Right atrium auricular region (tissue), 2 donors: ENCODE results near the gene LAMA2. TPM values are rescaled to one million over a fixed set of nuclear protein-coding genes. Genes with fewer than 3 reads are reported as not detected.

ENCODE experiments used
- DNase-seq: peaks from one replicate; pipeline ENCODE4 v3.0.0-alpha.2; 2019; ENCODE audit warnings: low spot score
- H3K27ac ChIP-seq, 2 donors: fragments of 200-600 bp; sonication (generic); 1 replicate in 1 of 2; 2 replicates in 1 of 2; pipeline ENCODE4 v1.5.1; 2016 to 2019
- H3K27me3 ChIP-seq, 2 donors: fragments of 200-600 bp; sonication (generic); one replicate each; pipeline versions ENCODE4 v1.5.1 to v1.6.0; 2017 to 2019
- H3K36me3 ChIP-seq: fragments of 200-600 bp; sonication (generic); one replicate; pipeline ENCODE4 v1.5.1; 2016
- H3K4me1 ChIP-seq, 2 donors: fragments of 200-600 bp; sonication (generic); one replicate each; pipeline versions ENCODE4 v1.5.1 to v1.6.0; 2017 to 2019
- H3K4me3 ChIP-seq, 2 donors: fragments of 200-600 bp; sonication (generic); 1 replicate in 1 of 2; 2 replicates in 1 of 2; pipeline ENCODE4 v1.5.1; 2017 to 2019; ENCODE audit warnings: mild to moderate bottlenecking in 1 of 2, moderate library complexity in 1 of 2
- H3K9me3 ChIP-seq, 2 donors: fragments of 200-600 bp; sonication (generic); one replicate each; pipeline ENCODE4 v1.5.1; 2019
- CTCF ChIP-seq, 2 donors: fragments of 200-600 bp; sonication (generic); IDR thresholded peaks; one replicate each; pipeline ENCODE4 v1.5.1; 2019; ENCODE audit warnings: antibody characterized with exemption in 2 of 2
- total RNA-seq, 2 donors: library from RNA; depleted of rRNA; stranded (reverse); fragments of >200 nt; gene quantifications; one replicate each; pipeline ENCODE4 v1.1.0, GENCODE V29; 2016

LAMA2 gene
- total RNA-seq, 2 donors from 2014 or later = 150 to 166 TPM

- Histone ChIP-seq H3K4me1 (peaks cover 0 to 24% of the 10 kb centered on the region in 2 donors), H3K36me3 (peaks cover 41% of the 10 kb centered on the region), H3K9me3 (no peaks in the 10 kb centered on the region), H3K4me3 (no peak overlapping the region), H3K27ac (peak overlapping the region; percentile 17 to 32), H3K27me3 (no peaks in the 10 kb centered on the region)
- TF ChIP-seq CTCF (IDR thresholded peaks at IDR 0.05) = no peak
- DNase-seq = no peak
These were observed 619.1 kb downstream of the LAMA2 start for GRCh38 chr6:129501740-129502660.

GRCh38 chr6:129504456-129504855 is 621.5 kb downstream of the LAMA2 start:
- no peak overlapping the region for H3K4me3 ChIP-seq
- H3K27me3 ChIP-seq = no peaks in the 10 kb centered on the region
- H3K4me1 ChIP-seq = peaks cover 0 to 18% of the 10 kb centered on the region in 2 donors
- DNase-seq = no peak
- TF ChIP-seq CTCF (IDR thresholded peaks at IDR 0.05) = no peak
- peaks cover 46% of the 10 kb centered on the region for H3K36me3 ChIP-seq
- no peaks in the 10 kb centered on the region for H3K9me3 ChIP-seq
- H3K27ac ChIP-seq = no peak overlapping the region

- TF ChIP-seq CTCF (IDR thresholded peaks at IDR 0.05) = no peak
- H3K36me3 ChIP-seq = peaks cover 54% of the 10 kb centered on the region
- DNase-seq = no peak
- H3K4me1 ChIP-seq = no peaks in the 10 kb centered on the region
- H3K9me3 ChIP-seq = no peaks in the 10 kb centered on the region
- H3K27me3 ChIP-seq = no peaks in the 10 kb centered on the region
- no peak overlapping the region for H3K27ac ChIP-seq
- no peak overlapping the region for H3K4me3 ChIP-seq
These were observed 624.3 kb downstream of the LAMA2 start for GRCh38 chr6:129507059-129507807.

GRCh38 chr6:129507846-129508245 is 624.9 kb downstream of the LAMA2 start:
- no peak for TF ChIP-seq CTCF (IDR thresholded peaks at IDR 0.05)
- Histone ChIP-seq H3K27me3 (no peaks in the 10 kb centered on the region), H3K27ac (no peak overlapping the region), H3K9me3 (no peaks in the 10 kb centered on the region), H3K36me3 (peaks cover 54% of the 10 kb centered on the region), H3K4me3 (no peak overlapping the region), H3K4me1 (no peaks in the 10 kb centered on the region)
- DNase-seq = no peak

GRCh38 chr6:129508477-129509145 is 625.7 kb downstream of the LAMA2 start:
- H3K36me3 ChIP-seq = peaks cover 53% of the 10 kb centered on the region

More at GRCh38 chr6:129508477-129509145, 625.7 kb downstream of the LAMA2 start:
- Histone ChIP-seq H3K27ac (no peak overlapping the region), H3K9me3 (no peaks in the 10 kb centered on the region), H3K4me1 (no peaks in the 10 kb centered on the region), H3K4me3 (no peak overlapping the region), H3K27me3 (no peaks in the 10 kb centered on the region)
- no peak for TF ChIP-seq CTCF (IDR thresholded peaks at IDR 0.05)
- no peak for DNase-seq
